Measurements from ENCODE around the gene USP30. TPM values are rescaled to one million over a fixed set of nuclear protein-coding genes. Genes with fewer than 3 reads are reported as not detected.

The USP30 gene
- total RNA-seq, 1 donor from 2014 or later, result 12.2 TPM

DNA sequence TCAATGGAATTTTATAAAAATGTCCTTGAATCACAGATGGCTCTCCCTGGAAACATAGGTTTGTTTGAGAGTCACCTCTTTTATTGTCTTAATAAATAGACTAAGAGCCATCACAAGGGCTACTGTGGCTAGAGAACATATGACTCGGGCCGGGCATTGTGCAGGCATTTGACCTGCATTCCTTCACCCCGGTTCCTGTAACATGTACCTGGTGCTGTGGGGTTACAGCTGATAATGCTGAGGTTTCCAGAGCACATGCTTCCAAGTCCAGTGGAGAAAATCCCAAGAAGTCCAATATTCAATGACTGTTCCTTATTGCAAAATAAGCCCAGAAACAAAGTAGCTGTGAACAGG is 63.0 kb downstream of the USP30 start:
- intact Hi-C loops (cut with DNase I), result no loop called here
- DNase-seq (no peak), ATAC-seq (ENCODE audit: poor library complexity) (no peak)

DNA sequence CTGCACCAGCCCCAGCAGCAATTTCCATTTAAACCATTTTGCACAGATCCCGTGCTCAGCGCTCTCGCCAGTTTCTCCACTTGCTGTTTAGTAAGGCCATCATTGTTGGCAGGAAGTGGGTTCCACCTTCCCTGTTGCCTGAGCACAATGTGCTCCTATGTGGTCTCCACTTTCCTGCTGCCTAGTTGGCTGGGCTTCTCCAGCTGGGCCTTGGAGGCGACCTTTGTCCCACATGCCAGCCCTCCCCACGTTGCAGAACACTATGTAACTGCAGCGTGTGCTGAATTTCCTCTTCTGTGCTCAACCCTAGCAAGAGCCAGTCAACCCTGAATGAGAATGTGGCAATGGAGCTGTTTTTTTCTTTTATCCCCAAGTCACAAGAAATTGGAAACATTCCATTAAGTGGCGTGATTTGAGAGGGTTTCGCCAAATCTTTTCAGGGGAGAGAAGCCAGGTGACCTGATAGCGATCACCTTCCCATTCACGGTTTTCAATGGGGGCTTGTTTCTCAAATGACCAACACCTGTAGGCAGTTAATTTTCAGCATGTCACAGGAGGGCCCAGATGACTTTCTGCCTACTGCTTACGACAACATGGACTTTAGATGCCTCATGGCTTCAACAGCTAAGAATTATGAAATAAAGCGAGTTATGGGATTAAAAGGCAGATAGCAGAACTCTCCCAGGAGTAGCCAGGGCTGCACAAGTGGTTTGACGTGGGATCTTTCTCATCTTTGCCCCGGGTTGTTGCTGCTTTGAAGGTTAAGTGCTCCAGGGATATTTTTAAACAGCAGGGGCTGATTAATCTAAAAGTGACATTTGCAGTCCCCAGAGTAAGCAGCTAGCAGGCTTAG is 63.6 kb downstream of the USP30 start, which contains the start of gene ACACB:
Gene ACACB, plus strand, starts transcription at position 830 of the 853 bp plus-strand sequence. CDS start 22,819 bp downstream, outside the sequence.
- ATAC-seq (ENCODE audit: poor library complexity), result peak; percentile 76
- peak; percentile 86 for DNase-seq
- intact Hi-C loops (cut with DNase I), result no loop called here

DNA sequence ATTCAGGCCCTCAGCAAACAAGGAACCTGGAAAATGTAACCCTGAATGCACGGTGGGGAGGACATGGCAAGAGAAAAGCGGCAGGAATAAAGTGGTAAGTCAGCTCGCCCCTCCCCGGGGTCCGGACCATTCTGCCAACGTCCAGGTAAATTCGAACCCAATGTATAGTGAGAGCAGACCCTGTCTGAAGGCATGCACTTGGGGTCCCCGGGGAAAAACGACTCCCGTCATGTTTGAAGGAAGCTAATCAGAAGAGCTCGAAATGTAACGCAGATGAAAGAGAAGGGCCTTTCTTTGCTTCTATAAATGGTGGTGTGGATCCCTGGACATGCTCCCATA is 64.2 kb downstream of the USP30 start:
- intact Hi-C loops (cut with DNase I), result no loop called here
- DNase-seq, result no peak
- no peak for ATAC-seq (ENCODE audit: poor library complexity)

DNA sequence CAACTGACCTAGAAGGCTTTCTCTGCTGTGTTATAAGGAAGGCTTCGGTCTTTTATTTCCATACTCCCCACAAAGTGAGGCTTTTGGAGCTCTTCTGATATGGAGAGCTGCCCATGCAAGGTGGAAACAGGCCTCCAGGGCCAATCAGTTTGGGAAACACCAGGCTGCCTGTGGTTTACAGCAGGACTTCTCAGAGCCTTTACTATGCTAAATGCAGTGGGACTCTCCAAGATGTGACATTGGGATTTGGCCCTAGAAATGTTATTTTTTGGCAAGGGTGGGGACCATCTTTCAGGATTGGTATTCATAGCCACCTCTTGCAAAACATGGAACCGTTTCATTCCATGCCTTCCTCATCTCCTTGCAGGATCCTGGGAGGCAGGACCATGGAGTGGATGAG is 67.7 kb downstream of the USP30 start:
- ATAC-seq (ENCODE audit: poor library complexity), result no peak
- no peak for DNase-seq
- intact Hi-C loops (cut with DNase I), result loop anchor here (5.0 kb wide), 1 partner anchor 37 kb away; no protein-coding TSS in a partner anchor

DNA sequence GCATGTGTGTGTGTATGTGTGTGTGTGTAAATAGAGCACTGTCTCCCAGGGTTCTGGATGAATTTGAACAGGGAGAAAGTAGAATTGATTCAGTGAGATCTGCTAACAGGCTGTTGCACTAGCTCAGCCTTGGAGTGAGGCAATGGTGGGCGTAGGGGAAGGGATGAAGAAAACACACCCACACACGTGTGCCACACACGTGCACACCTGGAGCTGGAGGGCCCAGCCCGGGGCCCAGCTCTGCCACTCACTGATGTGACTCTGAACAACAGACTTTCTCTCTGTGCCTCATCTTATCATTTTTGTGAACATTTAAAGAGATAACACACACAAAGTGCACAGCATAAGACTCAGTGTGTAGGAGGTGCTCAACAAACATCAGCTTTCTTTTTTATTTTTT is 68.2 kb downstream of the USP30 start:
- DNase-seq, result no peak
- intact Hi-C loops (cut with DNase I), result loop anchor here (5.0 kb wide), 1 partner anchor 37 kb away; no protein-coding TSS in a partner anchor
- no peak for ATAC-seq (ENCODE audit: poor library complexity)

DNA sequence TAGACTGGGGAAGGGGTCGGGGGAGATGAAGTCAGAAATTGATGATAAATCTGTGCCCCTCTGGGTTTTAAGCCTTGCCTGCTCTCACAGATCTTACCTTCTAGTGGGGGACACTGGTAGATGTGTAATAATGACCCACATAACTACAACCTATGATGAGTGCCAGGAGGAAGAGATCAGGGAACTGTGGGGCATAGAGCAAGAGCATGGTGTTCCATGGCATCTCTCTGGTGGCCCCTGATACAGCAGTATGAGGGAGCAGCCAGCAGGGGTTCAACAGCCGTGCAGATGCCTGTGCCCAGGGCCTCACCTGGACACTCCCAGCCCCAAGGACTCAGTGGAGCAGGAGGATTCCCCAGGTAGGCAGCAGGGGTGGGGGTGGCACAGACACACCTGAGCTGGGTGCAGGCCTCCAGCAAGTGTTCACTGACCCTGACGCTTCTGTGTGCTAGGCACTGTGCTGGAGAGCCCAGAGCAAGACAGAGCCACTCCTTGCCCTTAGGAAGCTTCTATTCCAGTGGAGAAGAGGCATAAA is 69.0 kb downstream of the USP30 start:
- ATAC-seq (ENCODE audit: poor library complexity), result no peak
- no peak for DNase-seq
- intact Hi-C loops (cut with DNase I), result loop anchor here (5.0 kb wide), 1 partner anchor 36 kb away; no protein-coding TSS in a partner anchor

DNA sequence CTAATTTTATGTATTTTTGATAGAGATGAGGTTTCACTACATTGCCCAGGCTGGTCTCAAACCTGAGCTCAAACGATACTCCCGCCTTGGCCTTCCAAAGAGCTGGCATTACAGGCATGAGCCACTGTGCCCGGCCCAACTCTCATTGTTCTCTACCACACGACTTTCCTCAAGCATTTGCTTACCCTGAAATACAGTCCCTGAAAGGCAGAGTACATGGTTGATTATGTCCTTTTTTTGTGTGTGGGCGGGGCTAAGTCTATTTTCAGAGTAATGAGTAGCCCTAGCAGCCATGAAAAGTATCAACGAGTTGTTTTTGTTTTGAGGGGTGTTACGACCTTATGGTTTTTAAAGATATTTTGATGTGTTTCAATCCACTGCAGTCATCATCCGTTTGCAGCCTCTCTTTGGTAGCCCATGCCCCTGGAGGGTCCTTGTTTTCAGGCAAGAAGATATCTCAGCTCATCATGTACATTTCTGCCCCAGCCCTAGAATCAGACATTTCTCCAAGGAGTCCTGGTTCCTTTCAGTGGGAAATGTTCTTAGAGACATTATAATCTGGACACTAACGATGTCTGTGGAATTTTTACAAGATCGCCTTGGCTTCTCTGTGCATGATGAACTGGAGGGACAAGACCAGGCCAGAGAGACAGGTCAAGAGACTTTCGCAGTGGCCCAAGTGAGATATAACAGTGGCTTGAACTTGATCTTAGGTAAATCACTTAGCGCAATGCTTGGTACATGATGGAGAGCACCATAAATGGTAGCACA is 72.7 kb downstream of the USP30 start:
- ATAC-seq (ENCODE audit: poor library complexity) (peak; percentile 13), DNase-seq (no peak)
- intact Hi-C loops (cut with DNase I), result loop anchor here (5.0 kb wide), 1 partner anchor 32 kb away; no protein-coding TSS in a partner anchor

DNA sequence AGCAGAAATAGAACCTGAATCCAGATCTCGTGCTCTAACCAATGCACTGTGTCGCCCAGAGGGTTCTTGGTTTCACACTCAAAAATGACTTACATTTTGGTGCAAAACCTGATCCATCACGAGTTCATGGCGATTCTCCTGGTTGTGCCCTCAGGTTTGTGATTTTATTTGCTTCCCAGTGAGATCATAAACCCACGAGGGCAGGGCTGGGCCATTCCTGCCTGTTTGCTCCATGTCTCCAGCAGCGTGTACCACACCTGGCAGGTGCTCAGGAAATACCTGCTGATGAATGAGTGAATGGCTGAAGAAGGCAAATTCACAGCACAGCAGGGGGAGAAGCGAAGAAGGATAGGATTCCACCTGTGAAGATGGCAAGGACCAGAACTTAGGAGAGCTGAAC is 73.4 kb downstream of the USP30 start:
- ATAC-seq (ENCODE audit: poor library complexity) (no peak), DNase-seq (no peak)
- intact Hi-C loops (cut with DNase I), result no loop called here

DNA sequence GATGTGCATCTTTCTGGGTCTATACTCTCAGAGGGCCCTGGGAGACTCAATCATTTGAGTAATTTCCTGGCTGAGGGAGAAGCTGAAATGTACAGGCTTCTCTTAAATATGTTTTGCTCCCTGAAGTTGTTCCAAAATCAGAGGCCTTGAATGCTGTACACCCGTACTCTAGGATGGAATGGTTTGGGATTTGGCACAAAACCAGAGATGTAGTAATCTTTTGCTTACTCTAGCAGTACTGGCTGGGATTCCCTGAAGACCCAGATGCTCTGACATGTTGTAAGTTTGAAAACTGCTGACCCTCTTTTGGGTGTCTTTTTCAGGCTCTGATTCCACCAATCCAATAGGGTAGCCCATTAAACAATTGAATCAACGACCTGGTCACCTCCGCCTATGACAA is 74.4 kb downstream of the USP30 start:
- DNase-seq, result no peak
- intact Hi-C loops (cut with DNase I), result no loop called here
- ATAC-seq (ENCODE audit: poor library complexity), result peak; percentile 16

DNA sequence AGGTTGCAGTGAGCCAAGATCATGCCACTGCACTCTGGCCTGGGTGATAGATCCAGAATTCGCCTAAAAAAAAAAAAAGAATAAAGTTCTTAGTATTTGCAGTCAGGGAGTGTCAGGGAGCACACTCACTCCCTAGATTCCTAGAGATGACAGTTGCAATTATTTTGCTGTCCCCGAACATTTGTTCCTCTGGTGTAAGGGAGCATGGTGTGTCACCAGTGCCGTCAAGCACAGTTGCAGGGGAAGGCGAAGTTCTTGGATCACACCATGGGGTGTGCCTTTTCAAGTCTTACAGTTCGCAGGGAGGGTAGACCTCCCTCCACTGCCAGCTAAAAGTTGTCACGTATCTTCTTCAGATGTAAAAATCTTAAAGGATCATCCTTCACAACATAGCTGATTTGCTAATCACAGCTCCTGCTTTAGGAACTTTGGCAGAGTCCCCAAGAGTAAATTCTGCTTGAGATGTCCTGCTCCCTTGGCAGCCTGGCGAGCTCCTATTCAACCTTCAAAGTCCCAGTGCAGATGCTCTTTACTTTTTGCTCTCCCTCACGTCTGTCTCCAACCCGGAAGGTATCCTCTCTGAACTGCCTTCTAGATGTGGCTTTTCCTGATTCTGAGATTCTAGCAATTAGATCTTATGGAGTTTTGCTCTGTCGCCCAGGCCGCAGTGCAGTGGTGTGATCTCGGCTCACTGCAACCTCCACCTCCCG is 75.3 kb downstream of the USP30 start:
- DNase-seq, result no peak

DNA sequence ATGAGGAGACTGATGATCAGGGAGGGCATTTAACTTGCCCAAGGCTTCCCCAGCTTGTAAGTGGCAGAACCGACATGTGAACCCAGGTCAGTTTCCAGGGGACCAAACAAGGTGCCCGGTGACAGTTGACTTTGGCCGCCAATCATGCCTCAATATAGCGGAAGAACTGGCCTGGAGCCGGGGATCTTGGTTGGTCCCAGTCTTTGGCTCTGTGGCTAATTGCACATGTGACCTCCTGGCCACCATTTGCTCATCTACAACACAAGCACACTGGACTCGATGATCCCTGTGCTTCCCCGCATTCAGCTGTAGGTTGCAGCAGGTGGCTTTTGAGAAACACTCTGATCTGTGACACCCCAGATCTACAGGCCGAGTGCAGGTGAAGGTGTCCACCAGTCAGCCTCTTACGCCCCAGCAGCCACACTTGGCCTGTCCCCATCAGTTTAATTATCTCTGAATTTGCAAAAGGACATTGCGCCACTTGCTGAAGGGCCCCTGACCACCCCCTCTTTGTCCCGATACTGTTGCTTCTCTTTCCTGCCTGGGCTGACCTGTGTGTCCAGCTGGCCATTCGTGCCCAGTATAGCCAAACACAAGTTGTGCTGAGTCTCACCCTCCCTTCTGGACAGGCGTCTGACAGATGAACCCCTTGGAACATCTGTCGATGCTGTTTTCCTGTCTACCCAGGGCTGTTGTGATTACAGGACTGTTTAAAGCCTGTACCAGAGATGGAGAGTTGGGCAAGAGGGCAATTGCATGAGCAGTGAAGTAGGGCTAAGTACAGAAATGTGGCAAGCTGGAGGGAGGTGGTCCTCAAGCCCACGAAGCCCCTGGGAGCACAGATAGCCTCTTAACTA is 78.1 kb downstream of the USP30 start:
- intact Hi-C loops (cut with DNase I), result no loop called here

More for the DNA sequence above, 75.3 kb downstream of the USP30 start:
- no peak for ATAC-seq (ENCODE audit: poor library complexity)
- intact Hi-C loops (cut with DNase I), result no loop called here

DNA sequence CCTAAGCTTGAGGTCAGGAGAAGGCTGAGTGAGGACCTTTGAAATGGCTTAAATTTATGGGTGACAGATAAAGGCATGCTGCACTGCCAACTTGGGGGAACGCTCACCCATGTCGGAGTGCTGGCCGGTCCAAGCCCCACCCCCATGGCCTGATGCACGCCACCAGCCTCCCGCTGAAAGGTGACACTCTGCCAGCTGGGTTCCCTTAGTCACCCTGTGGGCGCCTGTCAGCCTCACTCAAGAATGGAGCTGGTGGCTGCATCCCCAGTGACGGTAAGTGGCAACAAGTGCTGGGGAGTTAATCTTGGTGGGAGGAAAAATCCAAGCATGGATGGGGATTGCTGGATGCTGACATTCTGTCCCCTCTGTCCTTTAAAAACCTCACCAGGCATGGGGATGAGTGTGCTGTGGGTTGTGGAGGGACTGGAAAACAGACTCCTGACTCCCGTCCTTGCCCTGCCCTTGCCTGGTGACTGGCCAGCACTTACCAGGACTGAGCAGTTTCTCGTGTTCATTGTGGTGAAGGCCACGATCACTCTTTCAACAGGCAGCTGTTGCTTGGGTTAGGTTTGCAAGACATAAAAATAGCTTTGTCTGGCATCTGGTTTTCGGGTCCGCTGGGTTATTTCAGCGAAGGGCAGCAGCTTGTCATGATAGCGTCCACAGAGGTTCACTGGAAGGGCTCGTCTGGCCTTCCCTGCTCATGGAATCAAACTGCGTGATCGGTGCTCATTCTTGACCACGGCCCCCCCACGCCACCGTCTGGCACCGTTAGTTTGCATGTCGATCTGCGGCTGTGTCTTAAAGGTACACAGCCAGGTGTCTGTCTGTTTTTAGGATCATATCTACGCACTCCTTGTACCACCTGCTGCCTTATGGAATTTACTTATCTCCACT is 79.0 kb downstream of the USP30 start:
- ATAC-seq (ENCODE audit: poor library complexity) (peak; percentile 87), DNase-seq (peak; percentile 84)
- intact Hi-C loops (cut with DNase I), result no loop called here

More for the DNA sequence above, 78.1 kb downstream of the USP30 start:
- DNase-seq, result peak; percentile 46
- peak; percentile 33 for ATAC-seq (ENCODE audit: poor library complexity)

DNA sequence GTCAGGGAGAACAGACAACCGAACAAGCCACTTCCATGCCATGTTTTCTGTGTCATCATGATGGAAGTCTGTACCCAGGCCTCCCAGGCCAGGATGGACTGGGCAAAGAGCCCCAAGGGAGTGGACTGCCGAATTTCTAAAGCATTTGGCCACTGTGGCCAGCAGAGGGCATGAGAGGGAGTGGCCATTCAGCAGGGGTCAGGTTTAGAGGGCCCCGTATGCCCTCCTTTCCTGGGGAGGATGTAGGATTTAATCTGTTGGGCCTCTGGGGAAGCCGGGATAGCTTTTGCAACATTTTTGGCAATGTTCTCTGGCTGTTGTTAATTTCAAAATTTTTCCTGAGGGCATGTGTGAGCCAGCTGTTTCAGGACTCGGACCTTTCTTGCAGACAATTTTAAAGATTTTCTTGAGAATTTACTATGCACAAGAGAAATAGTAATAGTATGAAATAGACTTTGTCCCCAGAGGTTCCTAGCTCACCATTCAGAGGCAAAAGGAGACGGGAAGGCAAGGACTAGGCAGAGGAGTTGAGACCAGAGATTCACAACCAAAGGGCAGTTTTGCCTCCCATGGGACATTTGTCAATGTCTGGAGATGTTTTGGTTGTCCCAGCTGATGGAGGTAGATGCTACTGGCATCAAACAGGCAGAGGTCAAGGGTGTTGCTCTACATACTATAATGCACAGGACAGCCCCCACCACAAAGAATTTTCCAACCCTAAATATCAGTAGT is 82.0 kb downstream of the USP30 start:
- peak; percentile 27 for ATAC-seq (ENCODE audit: poor library complexity)
- intact Hi-C loops (cut with DNase I), result no loop called here
- DNase-seq, result peak; percentile 71

DNA sequence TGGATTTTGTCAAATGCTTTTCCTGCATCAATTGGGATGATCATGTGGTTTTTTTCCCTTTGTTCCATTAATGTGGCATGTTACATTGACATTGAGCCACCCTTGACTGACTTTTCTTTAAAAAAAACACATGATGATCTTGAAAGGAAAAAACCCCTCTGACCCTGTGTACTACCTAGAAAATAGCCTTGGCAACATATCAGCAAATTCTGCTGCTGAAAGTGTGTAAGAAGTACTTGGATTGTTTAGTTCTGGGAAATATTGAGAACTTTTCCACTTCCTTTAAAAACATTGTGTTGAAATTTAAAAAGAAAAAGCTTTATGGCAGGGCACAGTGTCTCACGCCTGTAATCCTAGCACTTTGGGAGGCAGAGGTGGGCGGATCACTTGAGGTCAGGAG is 84.7 kb downstream of the USP30 start:
- no peak for ATAC-seq (ENCODE audit: poor library complexity)
- intact Hi-C loops (cut with DNase I), result no loop called here
- DNase-seq, result no peak
